ENCODE data around the gene MEIS1.

GRCh38 chr2:66532972-66533868, 98.3 kb downstream of the MEIS1 start:
- TF ChIP-seq CTCF (optimal IDR thresholded peaks at IDR 0.05 in 1 of 3, IDR thresholded peaks at IDR 0.05 in 1 of 3, conservative IDR thresholded peaks at IDR 0.05 in 1 of 3; ENCODE audit: extremely low read depth in 1 of 3, insufficient read depth in 2 of 3, low read length in 3 of 3) = no peak
- no peak for TF ChIP-seq EZH2 (IDR thresholded peaks at IDR 0.05; ENCODE audit: low read length)

Data from keratinocyte (primary cell).